ENCODE results near the gene TMEM91. TPM values are rescaled to one million over a fixed set of nuclear protein-coding genes. Genes with fewer than 3 reads are reported as not detected.
A peak's percentile ranks its signal among the peaks of the same experiment; 100 is the strongest.

The TMEM91 gene
- total and polyA plus RNA-seq, 2 of the 8 experiments (the other 6 are each of a cell fraction or from before 2014, with no cell fraction given), result 5.3 to 7.4 TPM

DNA sequence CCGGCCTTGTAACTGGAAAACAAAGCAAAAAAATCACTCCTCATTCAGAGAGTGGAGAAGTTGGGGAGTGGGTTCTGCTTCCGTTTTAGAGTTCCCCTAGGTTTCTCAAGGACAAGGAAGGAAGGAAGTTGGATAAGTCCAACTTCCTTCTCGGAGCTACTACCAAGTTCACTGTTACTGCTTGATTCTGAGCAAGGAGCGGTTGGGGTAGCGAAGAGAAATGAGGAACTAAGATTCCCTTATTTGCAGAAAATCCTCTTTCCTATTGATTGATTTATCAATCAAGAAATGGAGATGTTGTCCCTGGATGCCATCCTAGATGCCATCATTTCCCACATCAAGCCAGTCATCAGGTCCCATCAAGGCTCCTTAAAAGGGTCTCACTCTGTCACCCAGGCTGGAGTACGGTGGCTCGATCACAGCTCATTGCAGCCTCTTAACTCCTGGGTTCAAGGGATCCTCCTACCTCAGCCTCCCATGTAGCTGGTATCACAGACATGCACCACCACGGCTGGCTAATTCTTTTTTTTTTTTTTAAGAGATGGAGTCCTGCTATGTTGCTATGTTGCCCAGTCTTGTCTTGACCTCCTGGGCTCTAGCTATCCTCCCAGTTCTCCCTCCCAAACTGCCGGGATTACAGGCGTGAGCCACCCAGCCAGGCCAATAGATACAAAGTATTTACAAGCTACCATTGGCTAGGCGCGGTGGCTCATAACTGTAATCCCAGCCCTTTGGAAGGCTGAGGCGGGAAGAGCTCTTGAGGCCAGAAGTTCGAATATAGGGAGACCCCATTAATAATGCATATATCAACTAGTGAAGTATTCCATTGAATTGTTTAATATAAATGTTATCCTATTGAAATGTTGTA lies 11.6 kb upstream of the TMEM91 start:
- peak overlapping the region; percentile 88 for H2AFZ ChIP-seq (ENCODE audit: low read length)
- H2AK5ac ChIP-seq (ENCODE audit: low read depth, low read length), result peak overlapping the region; percentile 95
- H3K14ac ChIP-seq (ENCODE audit: insufficient read length), result no peak overlapping the region
- FAIRE-seq (no peak), DNase-seq (ENCODE audit: low read depth in 1 of 2, low spot score in 2 of 2) (no peak)
- H3K4me1 ChIP-seq (replicated peaks in 1 of 4; ENCODE audit: control insufficient read depth in 3 of 4, insufficient read depth in 4 of 4, low read length in 3 of 4), result peaks cover 0 to 6% (median 2%) of the 10 kb centered on the region in 4 experiments; a peak in 2 of 7 replicates
- H3K4ac ChIP-seq (replicated peaks; ENCODE audit: insufficient read length, low read depth, low read length), result peak overlapping the region; percentile 87
- TF ChIP-seq CBX8 (IDR thresholded peaks at IDR 0.05; ENCODE audit: borderline replicate concordance, low read depth, low read length) (no peak), NRF1 (IDR thresholded peaks at IDR 0.05; ENCODE audit: low read depth, low read length) (no peak), SIRT6 (IDR thresholded peaks at IDR 0.05; ENCODE audit: low read length) (no peak), ZNF274 (IDR thresholded peaks at IDR 0.05; ENCODE audit: borderline replicate concordance, extremely low read depth, low read length) (no peak), CHD1 (IDR thresholded peaks at IDR 0.05; ENCODE audit: low read depth, low read length) (no peak), RFX5 (IDR thresholded peaks at IDR 0.05; ENCODE audit: borderline replicate concordance, low read depth, low read length) (no peak)
- WGBS, 2 experiments (ENCODE audit: extremely low coverage in 1 of 2, insufficient coverage in 1 of 2, insufficient read length in 1 of 2, insufficient replicate concordance in 2 of 2, low coverage in 1 of 2, low lambda C conversion rate in 2 of 2, missing lambda C conversion rate in 1 of 2), result 80% methylated on average over 14 of the region's 14 CpGs; no CpG with 5 or more reads in 1 of the 2 experiments
- H3K36me3 ChIP-seq (ENCODE audit: control insufficient read depth in 2 of 4, insufficient read depth in 4 of 4, low read length in 3 of 4), result no peaks in the 10 kb centered on the region
- H3K27me3 ChIP-seq (replicated peaks in 1 of 4; ENCODE audit: control insufficient read depth in 3 of 4, extremely low read depth in 1 of 4, insufficient read depth in 3 of 4, low read length in 3 of 4), result no peaks in the 10 kb centered on the region
- CTCF ChIA-PET (ENCODE audit: partially characterized antibody), result interaction anchor here (0.5 to 4.6 kb wide), 12 partner anchors 8 to 238 kb away, joined by 3 to 37 read pairs (median 4); partner anchors contain the start of gene TGFB1
- no peaks in the 10 kb centered on the region for H3K79me2 ChIP-seq (ENCODE audit: control insufficient read depth in 1 of 2, insufficient read depth in 2 of 2, low read length in 2 of 2)
- H4K8ac ChIP-seq (ENCODE audit: extremely low read depth, insufficient read depth, low read length), result peak overlapping the region; percentile 98; the same call in 1 of the 2 replicates
- H2BK120ac ChIP-seq (replicated peaks; ENCODE audit: low read depth, low read length), result peak overlapping the region; percentile 11
- H4K5ac ChIP-seq (ENCODE audit: insufficient read length, low read depth, low read length), result peak overlapping the region; percentile 91
- H4K91ac ChIP-seq (replicated peaks; ENCODE audit: insufficient read length, low read length), result peak overlapping the region; percentile 1
- peak overlapping the region; percentile 98 for H3K27ac ChIP-seq (ENCODE audit: low read depth, low read length)
- H2BK12ac ChIP-seq (ENCODE audit: low read depth, low read length), result peak overlapping the region; percentile 97; the same call in 1 of the 2 replicates
- peak overlapping the region; percentile 93; the same call in 1 of the 2 replicates for H3K18ac ChIP-seq (ENCODE audit: extremely low read depth, low read length)
- peak overlapping the region; percentile 82 to 83 for H3K4me2 ChIP-seq (ENCODE audit: insufficient read depth in 1 of 2, low read depth in 2 of 2, low read length in 2 of 2)
- H3K79me1 ChIP-seq (ENCODE audit: low read depth, low read length), result peaks cover 6% of the 10 kb centered on the region
- H3K23me2 ChIP-seq (ENCODE audit: low read depth, low read length), result peaks cover 6% of the 10 kb centered on the region
- H3K56ac ChIP-seq (replicated peaks; ENCODE audit: insufficient read length, low read depth, low read length), result peak overlapping the region; percentile 66
- no peaks in the 10 kb centered on the region for H4K20me1 ChIP-seq (replicated peaks in 1 of 2; ENCODE audit: control insufficient read depth in 1 of 2, insufficient read depth in 2 of 2, low read length in 2 of 2)
- no peak overlapping the region for H3K23ac ChIP-seq (ENCODE audit: insufficient read length)
- H3K9me3 ChIP-seq (ENCODE audit: insufficient read depth in 2 of 2, low read depth in 1 of 2, low read length in 1 of 2), result no peaks in the 10 kb centered on the region
- peak overlapping the region; percentile 61; the same call in 1 of the 2 replicates for H2BK20ac ChIP-seq (ENCODE audit: low read length)
- peak overlapping the region; percentile 93 for H2BK5ac ChIP-seq (ENCODE audit: low read depth, low read length)
- H3K9ac ChIP-seq (replicated peaks in 1 of 4; ENCODE audit: extremely low read depth in 1 of 4, low read depth in 3 of 4, low read length in 3 of 4), result peak overlapping the region; percentile 73 to 97 (median 96)
- POLR2A ChIA-PET (ENCODE audit: partially characterized antibody), result interaction anchor here (0.7 to 3.1 kb wide), 15 partner anchors 9 to 504 kb away, joined by 3 to 29 read pairs (median 4); partner anchors contain the start of genes B3GNT8, DMAC2 and TGFB1
- H3K4me3 ChIP-seq (ENCODE audit: extremely low read depth in 1 of 4, insufficient read depth in 2 of 4, low read depth in 3 of 4, low read length in 4 of 4), result peak overlapping the region; percentile 84 to 95 (median 90); a peak in 7 of 8 replicates
- 0 out of 2 replicates have a peak overlapping the region, but pooled peaks have one; percentile 46 for H2BK15ac ChIP-seq (ENCODE audit: low read length)

Data from H1 (cell line).